GM23338 (cell line): Measurements from ENCODE around the gene TSPEAR. TPM values are rescaled to one million over a fixed set of nuclear protein-coding genes. Genes with fewer than 3 reads are reported as not detected.

ENCODE experiments used
- ATAC-seq: fragments of 200-7000 bp; cut with Tn5 transposase; 3 replicates; pipeline ENCODE4 v1.9.1; 2020
- DNase-seq: peaks from one replicate; pipeline ENCODE4 v3.0.0-alpha.2; 2015; ENCODE audit warnings: low spot score
- H2AFZ ChIP-seq: fragments of 200-600 bp; sonication (generic); 2 replicates; pipeline ENCODE4 v1.8.0; 2016; ENCODE audit warnings: antibody characterized with exemption, mild to moderate bottlenecking, moderate library complexity
- H3F3A ChIP-seq: fragments of 200-600 bp; sonication (generic); replicated peaks from 2 replicates; pipeline ENCODE4 v1.8.0; 2017; ENCODE audit warnings: antibody characterized with exemption, mixed run types, low read depth
- H3K27ac ChIP-seq: fragments of 200-600 bp; sonication (generic); 2 replicates; pipeline ENCODE4 v1.6.1; 2016; ENCODE audit warnings: low read depth
- H3K27me3 ChIP-seq: fragments of 200-600 bp; sonication (generic); 2 replicates; pipeline ENCODE4 v1.8.0; 2016; ENCODE audit warnings: mild to moderate bottlenecking, mixed run types, moderate library complexity; ENCODE audit not compliant: insufficient read depth
- H3K36me3 ChIP-seq: fragments of 200-600 bp; sonication (generic); 2 replicates; pipeline ENCODE4 v1.8.0; 2016; ENCODE audit warnings: mild to moderate bottlenecking; ENCODE audit not compliant: insufficient read depth
- H3K4me1 ChIP-seq: fragments of 200-600 bp; sonication (generic); 2 replicates; pipeline ENCODE4 v1.8.0; 2016; ENCODE audit warnings: mild to moderate bottlenecking, moderate library complexity; ENCODE audit not compliant: insufficient read depth
- H3K4me2 ChIP-seq: fragments of 200-600 bp; sonication (generic); 2 replicates; pipeline ENCODE4 v1.7.1; 2017; ENCODE audit warnings: mixed run types
- H3K4me3 ChIP-seq: fragments of 200-600 bp; sonication (generic); 2 replicates; pipeline ENCODE4 v1.6.1; 2016; ENCODE audit warnings: mixed run types
- H3K79me2 ChIP-seq: fragments of 200-600 bp; sonication (generic); replicated peaks from 2 replicates; pipeline ENCODE4 v1.8.0; 2017; ENCODE audit warnings: mild to moderate bottlenecking; ENCODE audit not compliant: insufficient read depth
- H3K9me2 ChIP-seq: fragments of 200-600 bp; sonication (generic); 2 replicates; pipeline ENCODE4 v1.8.0; 2017; ENCODE audit not compliant: insufficient read depth
- H4K20me1 ChIP-seq: fragments of 200-600 bp; sonication (generic); replicated peaks from 2 replicates; pipeline ENCODE4 v1.8.0; 2017; ENCODE audit warnings: mild to moderate bottlenecking; ENCODE audit not compliant: insufficient read depth
- H3K27ac Mint-ChIP-seq: 2 replicates; pipeline ENCODE4 v1.8.0; 2020; ENCODE audit warnings: inconsistent platforms, mild to moderate bottlenecking, moderate library complexity, mixed read lengths
- H3K27me3 Mint-ChIP-seq: 3 replicates; pipeline ENCODE4 v1.8.0; 2022; ENCODE audit warnings: low read depth, mild to moderate bottlenecking, moderate library complexity, mixed read lengths, inconsistent platforms; ENCODE audit not compliant: insufficient read depth, poor library complexity
- H3K36me3 Mint-ChIP-seq: 3 replicates; pipeline ENCODE4 v1.8.0; 2021; ENCODE audit warnings: low read depth, mild to moderate bottlenecking, inconsistent platforms, moderate library complexity, mixed read lengths
- H3K4me1 Mint-ChIP-seq: 3 replicates; pipeline ENCODE4 v1.8.0; 2020; ENCODE audit warnings: mild to moderate bottlenecking, inconsistent platforms, mixed read lengths
- H3K4me3 Mint-ChIP-seq: 3 replicates; pipeline ENCODE4 v1.8.0; 2021; ENCODE audit warnings: moderate library complexity, mild to moderate bottlenecking, inconsistent platforms, mixed read lengths
- H3K9me3 Mint-ChIP-seq: 3 replicates; pipeline ENCODE4 v1.8.0; 2020; ENCODE audit warnings: moderate library complexity, mild to moderate bottlenecking, inconsistent platforms, mixed read lengths
- CREB1 ChIP-seq: fragments of 250-450 bp; sonication (Bioruptor Pico); IDR thresholded peaks from 2 replicates; pipeline ENCODE4 v1.5.0; 2020; ENCODE audit warnings: low read depth, mild to moderate bottlenecking, moderate library complexity
- EZH2 ChIP-seq: fragments of 200-600 bp; sonication (generic); IDR thresholded peaks from one replicate; pipeline ENCODE4 v1.8.0; 2017; ENCODE audit warnings: antibody characterized with exemption, mild to moderate bottlenecking, low read depth; ENCODE audit not compliant: unreplicated experiment
- EZH2phosphoT487 ChIP-seq: fragments of 200-600 bp; sonication (generic); IDR thresholded peaks from one replicate; pipeline ENCODE4 v1.8.1; 2018; ENCODE audit warnings: antibody characterized with exemption; ENCODE audit not compliant: unreplicated experiment
- JUNB ChIP-seq: IDR thresholded peaks from one replicate; pipeline ENCODE4 v1.6.1; 2016; ENCODE audit warnings: antibody characterized with exemption; ENCODE audit not compliant: unreplicated experiment
- NANOG ChIP-seq: IDR thresholded peaks from 2 replicates; pipeline ENCODE4 v1.6.1; 2016; ENCODE audit warnings: antibody characterized with exemption, borderline replicate concordance
- POLR2AphosphoS5 ChIP-seq: IDR thresholded peaks from 2 replicates; pipeline ENCODE4 v1.6.1; 2016; ENCODE audit warnings: antibody characterized with exemption, low read depth
- STAT1 ChIP-seq: IDR thresholded peaks from one replicate; pipeline ENCODE4 v1.6.1; 2016; ENCODE audit warnings: antibody characterized with exemption; ENCODE audit not compliant: unreplicated experiment
- ZNF114 ChIP-seq: fragments of 250-450 bp; sonication (Bioruptor Pico); IDR thresholded peaks from 2 replicates; pipeline ENCODE4 v1.5.0; 2020; ENCODE audit warnings: mild to moderate bottlenecking, moderate library complexity
- ZNF331 ChIP-seq: fragments of 250-450 bp; sonication (Bioruptor Pico); IDR thresholded peaks from 2 replicates; pipeline ENCODE4 v1.5.0; 2020; ENCODE audit warnings: low read depth, mild to moderate bottlenecking, moderate library complexity
- polyA plus RNA-seq: library from polyadenylated mRNA; unstranded; fragments of >200 nt; fragmentation: Nextera tagmentation; extraction: Ambion mirVana; gene quantifications from 2 replicates; pipeline ENCODE4 v1.2.1, GENCODE V29; 2016
- total RNA-seq: library from RNA; depleted of rRNA; stranded (reverse); fragments of >200 nt; shearing (Covaris generic); gene quantifications from 2 replicates; pipeline ENCODE4 v1.2.3, GENCODE V29; 2014
- TF ChIP-seq, protein P1 (sequence below): IDR thresholded peaks from 2 replicates; pipeline ENCODE4 v1.6.1; 2016; ENCODE audit warnings: antibody characterized with exemption
- TF ChIP-seq, protein P2 (sequence below): fragments of 250-450 bp; sonication (Bioruptor Pico); IDR thresholded peaks from 2 replicates; pipeline ENCODE4 v1.5.0; 2020; ENCODE audit warnings: mild to moderate bottlenecking, moderate library complexity
- TF ChIP-seq, protein P3 (sequence below), 2 experiments: fragments of 200-600 bp in 1 of 2; sonication (generic) in 1 of 2; conservative IDR thresholded peaks; 2 replicates each; pipeline versions ENCODE4 v1.5.1 to v1.6.1; 2016 to 2017; ENCODE audit warnings: antibody characterized with exemption in 2 of 2, low read depth in 2 of 2, mild to moderate bottlenecking in 2 of 2, moderate library complexity in 1 of 2
- TF ChIP-seq, protein P4 (sequence below): IDR thresholded peaks from one replicate; pipeline ENCODE4 v1.6.1; 2018; ENCODE audit warnings: antibody characterized with exemption; ENCODE audit not compliant: unreplicated experiment

The TSPEAR gene
- total and polyA plus RNA-seq, 2 experiments from 2014 or later = 0.35 to 0.92 TPM

DNA sequence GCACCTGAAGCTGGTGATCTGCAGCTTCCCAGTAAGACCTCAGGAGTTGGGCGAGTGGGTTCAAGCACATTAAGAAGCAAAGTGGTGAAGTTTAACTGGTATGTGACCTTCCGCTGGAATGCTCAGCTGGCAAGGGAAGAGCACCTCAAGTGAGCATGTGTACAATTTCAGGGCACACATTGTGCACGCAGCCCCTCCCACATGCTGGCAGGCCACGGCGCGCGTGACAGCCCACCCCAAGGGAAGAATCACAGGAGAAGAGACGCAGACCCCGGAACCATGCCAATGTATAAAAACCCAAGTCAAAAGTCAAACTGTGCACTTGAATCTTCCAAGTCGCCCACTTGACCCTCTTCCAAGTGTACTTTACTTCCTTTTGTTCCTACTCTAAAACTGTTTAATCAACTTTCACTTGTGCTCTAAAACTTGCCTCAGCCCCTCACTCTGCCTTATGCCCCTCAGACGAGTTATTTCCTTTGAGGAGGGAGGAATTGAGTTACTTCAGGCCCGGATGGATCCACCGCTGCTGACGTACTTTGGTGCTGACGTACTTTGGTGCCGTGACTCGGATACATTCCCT is 236.0 kb downstream of the TSPEAR start:
- H3K27ac Mint-ChIP-seq = no peak overlapping the region
- H4K20me1 ChIP-seq = no peaks in the 10 kb centered on the region

More for the DNA sequence above, 236.0 kb downstream of the TSPEAR start:
- Mint-ChIP-seq H3K4me1 (peaks cover 9% of the 10 kb centered on the region; the same call in 1 of the 3 replicates), H3K27me3 (no peaks in the 10 kb centered on the region), H3K36me3 (no peaks in the 10 kb centered on the region; the same call in 2 of the 3 replicates), H3K9me3 (peaks cover 8% of the 10 kb centered on the region; the same call in 2 of the 3 replicates), H3K4me3 (no peak overlapping the region)
- H2AFZ ChIP-seq = no peak overlapping the region
- no peaks in the 10 kb centered on the region for H3K79me2 ChIP-seq
- H3K4me1 ChIP-seq = no peaks in the 10 kb centered on the region; the same call in 1 of the 2 replicates
- no peaks in the 10 kb centered on the region for H3K27me3 ChIP-seq
- H3K36me3 ChIP-seq = no peaks in the 10 kb centered on the region
- H3K4me3 ChIP-seq = no peak overlapping the region
- H3F3A ChIP-seq = no peaks in the 10 kb centered on the region
- H3K27ac ChIP-seq = no peak overlapping the region
- 0 out of 2 replicates have a peak, but pooled peaks cover 5% of the 10 kb centered on the region for H3K9me2 ChIP-seq
- TF ChIP-seq EZH2phosphoT487 (no peak), NANOG (no peak), STAT1 (no peak), ZNF114 (CRISPR knock-in tag) (no peak), JUNB (no peak), EZH2 (no peak), ZNF331 (CRISPR knock-in tag) (no peak), POLR2AphosphoS5 (no peak), CREB1 (CRISPR knock-in tag) (no peak)
- TF ChIP-seq, protein P1, sequence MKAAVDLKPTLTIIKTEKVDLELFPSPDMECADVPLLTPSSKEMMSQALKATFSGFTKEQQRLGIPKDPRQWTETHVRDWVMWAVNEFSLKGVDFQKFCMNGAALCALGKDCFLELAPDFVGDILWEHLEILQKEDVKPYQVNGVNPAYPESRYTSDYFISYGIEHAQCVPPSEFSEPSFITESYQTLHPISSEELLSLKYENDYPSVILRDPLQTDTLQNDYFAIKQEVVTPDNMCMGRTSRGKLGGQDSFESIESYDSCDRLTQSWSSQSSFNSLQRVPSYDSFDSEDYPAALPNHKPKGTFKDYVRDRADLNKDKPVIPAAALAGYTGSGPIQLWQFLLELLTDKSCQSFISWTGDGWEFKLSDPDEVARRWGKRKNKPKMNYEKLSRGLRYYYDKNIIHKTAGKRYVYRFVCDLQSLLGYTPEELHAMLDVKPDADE = no peak
- TF ChIP-seq, protein P2, sequence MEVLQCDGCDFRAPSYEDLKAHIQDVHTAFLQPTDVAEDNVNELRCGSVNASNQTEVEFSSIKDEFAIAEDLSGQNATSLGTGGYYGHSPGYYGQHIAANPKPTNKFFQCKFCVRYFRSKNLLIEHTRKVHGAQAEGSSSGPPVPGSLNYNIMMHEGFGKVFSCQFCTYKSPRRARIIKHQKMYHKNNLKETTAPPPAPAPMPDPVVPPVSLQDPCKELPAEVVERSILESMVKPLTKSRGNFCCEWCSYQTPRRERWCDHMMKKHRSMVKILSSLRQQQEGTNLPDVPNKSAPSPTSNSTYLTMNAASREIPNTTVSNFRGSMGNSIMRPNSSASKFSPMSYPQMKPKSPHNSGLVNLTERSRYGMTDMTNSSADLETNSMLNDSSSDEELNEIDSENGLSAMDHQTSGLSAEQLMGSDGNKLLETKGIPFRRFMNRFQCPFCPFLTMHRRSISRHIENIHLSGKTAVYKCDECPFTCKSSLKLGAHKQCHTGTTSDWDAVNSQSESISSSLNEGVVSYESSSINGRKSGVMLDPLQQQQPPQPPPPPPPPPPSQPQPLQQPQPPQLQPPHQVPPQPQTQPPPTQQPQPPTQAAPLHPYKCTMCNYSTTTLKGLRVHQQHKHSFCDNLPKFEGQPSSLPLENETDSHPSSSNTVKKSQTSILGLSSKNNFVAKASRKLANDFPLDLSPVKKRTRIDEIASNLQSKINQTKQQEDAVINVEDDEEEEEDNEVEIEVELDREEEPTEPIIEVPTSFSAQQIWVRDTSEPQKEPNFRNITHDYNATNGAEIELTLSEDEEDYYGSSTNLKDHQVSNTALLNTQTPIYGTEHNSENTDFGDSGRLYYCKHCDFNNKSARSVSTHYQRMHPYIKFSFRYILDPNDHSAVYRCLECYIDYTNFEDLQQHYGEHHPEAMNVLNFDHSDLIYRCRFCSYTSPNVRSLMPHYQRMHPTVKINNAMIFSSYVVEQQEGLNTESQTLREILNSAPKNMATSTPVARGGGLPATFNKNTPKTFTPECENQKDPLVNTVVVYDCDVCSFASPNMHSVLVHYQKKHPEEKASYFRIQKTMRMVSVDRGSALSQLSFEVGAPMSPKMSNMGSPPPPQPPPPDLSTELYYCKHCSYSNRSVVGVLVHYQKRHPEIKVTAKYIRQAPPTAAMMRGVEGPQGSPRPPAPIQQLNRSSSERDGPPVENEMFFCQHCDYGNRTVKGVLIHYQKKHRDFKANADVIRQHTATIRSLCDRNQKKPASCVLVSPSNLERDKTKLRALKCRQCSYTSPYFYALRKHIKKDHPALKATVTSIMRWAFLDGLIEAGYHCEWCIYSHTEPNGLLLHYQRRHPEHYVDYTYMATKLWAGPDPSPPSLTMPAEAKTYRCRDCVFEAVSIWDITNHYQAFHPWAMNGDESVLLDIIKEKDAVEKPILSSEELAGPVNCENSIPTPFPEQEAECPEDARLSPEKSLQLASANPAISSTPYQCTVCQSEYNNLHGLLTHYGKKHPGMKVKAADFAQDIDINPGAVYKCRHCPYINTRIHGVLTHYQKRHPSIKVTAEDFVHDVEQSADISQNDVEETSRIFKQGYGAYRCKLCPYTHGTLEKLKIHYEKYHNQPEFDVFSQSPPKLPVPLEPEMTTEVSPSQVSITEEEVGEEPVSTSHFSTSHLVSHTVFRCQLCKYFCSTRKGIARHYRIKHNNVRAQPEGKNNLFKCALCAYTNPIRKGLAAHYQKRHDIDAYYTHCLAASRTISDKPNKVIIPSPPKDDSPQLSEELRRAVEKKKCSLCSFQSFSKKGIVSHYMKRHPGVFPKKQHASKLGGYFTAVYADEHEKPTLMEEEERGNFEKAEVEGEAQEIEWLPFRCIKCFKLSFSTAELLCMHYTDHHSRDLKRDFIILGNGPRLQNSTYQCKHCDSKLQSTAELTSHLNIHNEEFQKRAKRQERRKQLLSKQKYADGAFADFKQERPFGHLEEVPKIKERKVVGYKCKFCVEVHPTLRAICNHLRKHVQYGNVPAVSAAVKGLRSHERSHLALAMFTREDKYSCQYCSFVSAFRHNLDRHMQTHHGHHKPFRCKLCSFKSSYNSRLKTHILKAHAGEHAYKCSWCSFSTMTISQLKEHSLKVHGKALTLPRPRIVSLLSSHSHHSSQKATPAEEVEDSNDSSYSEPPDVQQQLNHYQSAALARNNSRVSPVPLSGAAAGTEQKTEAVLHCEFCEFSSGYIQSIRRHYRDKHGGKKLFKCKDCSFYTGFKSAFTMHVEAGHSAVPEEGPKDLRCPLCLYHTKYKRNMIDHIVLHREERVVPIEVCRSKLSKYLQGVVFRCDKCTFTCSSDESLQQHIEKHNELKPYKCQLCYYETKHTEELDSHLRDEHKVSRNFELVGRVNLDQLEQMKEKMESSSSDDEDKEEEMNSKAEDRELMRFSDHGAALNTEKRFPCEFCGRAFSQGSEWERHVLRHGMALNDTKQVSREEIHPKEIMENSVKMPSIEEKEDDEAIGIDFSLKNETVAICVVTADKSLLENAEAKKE (CRISPR knock-in tag) = no peak
- TF ChIP-seq, protein P3, sequence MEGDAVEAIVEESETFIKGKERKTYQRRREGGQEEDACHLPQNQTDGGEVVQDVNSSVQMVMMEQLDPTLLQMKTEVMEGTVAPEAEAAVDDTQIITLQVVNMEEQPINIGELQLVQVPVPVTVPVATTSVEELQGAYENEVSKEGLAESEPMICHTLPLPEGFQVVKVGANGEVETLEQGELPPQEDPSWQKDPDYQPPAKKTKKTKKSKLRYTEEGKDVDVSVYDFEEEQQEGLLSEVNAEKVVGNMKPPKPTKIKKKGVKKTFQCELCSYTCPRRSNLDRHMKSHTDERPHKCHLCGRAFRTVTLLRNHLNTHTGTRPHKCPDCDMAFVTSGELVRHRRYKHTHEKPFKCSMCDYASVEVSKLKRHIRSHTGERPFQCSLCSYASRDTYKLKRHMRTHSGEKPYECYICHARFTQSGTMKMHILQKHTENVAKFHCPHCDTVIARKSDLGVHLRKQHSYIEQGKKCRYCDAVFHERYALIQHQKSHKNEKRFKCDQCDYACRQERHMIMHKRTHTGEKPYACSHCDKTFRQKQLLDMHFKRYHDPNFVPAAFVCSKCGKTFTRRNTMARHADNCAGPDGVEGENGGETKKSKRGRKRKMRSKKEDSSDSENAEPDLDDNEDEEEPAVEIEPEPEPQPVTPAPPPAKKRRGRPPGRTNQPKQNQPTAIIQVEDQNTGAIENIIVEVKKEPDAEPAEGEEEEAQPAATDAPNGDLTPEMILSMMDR (conservative IDR thresholded peaks at IDR 0.05; ENCODE audit: low read depth in 2 of 2) = no peak
- TF ChIP-seq, protein P4, sequence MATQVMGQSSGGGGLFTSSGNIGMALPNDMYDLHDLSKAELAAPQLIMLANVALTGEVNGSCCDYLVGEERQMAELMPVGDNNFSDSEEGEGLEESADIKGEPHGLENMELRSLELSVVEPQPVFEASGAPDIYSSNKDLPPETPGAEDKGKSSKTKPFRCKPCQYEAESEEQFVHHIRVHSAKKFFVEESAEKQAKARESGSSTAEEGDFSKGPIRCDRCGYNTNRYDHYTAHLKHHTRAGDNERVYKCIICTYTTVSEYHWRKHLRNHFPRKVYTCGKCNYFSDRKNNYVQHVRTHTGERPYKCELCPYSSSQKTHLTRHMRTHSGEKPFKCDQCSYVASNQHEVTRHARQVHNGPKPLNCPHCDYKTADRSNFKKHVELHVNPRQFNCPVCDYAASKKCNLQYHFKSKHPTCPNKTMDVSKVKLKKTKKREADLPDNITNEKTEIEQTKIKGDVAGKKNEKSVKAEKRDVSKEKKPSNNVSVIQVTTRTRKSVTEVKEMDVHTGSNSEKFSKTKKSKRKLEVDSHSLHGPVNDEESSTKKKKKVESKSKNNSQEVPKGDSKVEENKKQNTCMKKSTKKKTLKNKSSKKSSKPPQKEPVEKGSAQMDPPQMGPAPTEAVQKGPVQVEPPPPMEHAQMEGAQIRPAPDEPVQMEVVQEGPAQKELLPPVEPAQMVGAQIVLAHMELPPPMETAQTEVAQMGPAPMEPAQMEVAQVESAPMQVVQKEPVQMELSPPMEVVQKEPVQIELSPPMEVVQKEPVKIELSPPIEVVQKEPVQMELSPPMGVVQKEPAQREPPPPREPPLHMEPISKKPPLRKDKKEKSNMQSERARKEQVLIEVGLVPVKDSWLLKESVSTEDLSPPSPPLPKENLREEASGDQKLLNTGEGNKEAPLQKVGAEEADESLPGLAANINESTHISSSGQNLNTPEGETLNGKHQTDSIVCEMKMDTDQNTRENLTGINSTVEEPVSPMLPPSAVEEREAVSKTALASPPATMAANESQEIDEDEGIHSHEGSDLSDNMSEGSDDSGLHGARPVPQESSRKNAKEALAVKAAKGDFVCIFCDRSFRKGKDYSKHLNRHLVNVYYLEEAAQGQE = no peak
- no peak for DNase-seq
- ATAC-seq = no peak
- no peak overlapping the region for H3K4me2 ChIP-seq
